LNCAP (cell line): ENCODE measurements around the gene AFAP1.

Source experiments
- CTCF ChIP-seq: fragments of 450-650 bp; IDR thresholded peaks from 2 replicates; pipeline ENCODE4 v1.5.1; 2017; ENCODE audit warnings: mild to moderate bottlenecking

The AFAP1 gene

GRCh38 chr4:7803992-7804755, 135.5 kb downstream of the AFAP1 start:
- peak; percentile 93 for TF ChIP-seq CTCF

- TF ChIP-seq CTCF: no peak
These were observed 136.3 kb downstream of the AFAP1 start for GRCh38 chr4:7803371-7803770.

- TF ChIP-seq CTCF: peak; percentile 94
These were observed 137.5 kb downstream of the AFAP1 start for GRCh38 chr4:7802093-7802726.

GRCh38 chr4:7801641-7802040, 138.0 kb downstream of the AFAP1 start:
- TF ChIP-seq CTCF: no peak

GRCh38 chr4:7801001-7801400, 138.7 kb downstream of the AFAP1 start:
- TF ChIP-seq CTCF: no peak

- TF ChIP-seq CTCF: no peak
These were observed 139.3 kb downstream of the AFAP1 start for GRCh38 chr4:7800410-7800809.

- no peak for TF ChIP-seq CTCF
These were observed 139.9 kb downstream of the AFAP1 start for GRCh38 chr4:7799736-7800135.
